H1 (cell line): ENCODE measurements around the gene TFDP1. TPM values are rescaled to one million over a fixed set of nuclear protein-coding genes. Genes with fewer than 3 reads are reported as not detected.

Source experiments
- CTCF ChIA-PET: fragments of 300-600 bp; sonication (Branson Sonifier 250); formaldehyde crosslinking; loops from one replicate; lab custom pipeline; 2021; ENCODE audit not compliant: partially characterized antibody; lab: Charles Lee
- POLR2A ChIA-PET: fragments of 300-600 bp; sonication (Branson Sonifier 250); formaldehyde crosslinking; loops from one replicate; lab custom pipeline; 2021; ENCODE audit warnings: inconsistent platforms; ENCODE audit not compliant: partially characterized antibody; lab: Charles Lee
- DNase-seq, 2 experiments: peaks; one replicate each; pipeline versions ENCODE4 v3.0.0 to v3.0.0-alpha.2; 2010 to 2022; ENCODE audit warnings: low spot score in 2 of 2, low read depth in 1 of 2, mixed read lengths in 1 of 2
- FAIRE-seq: peaks from 2 replicates; lab custom pipeline; 2011; peaks lifted over from hg19 to GRCh38; lab: Jason Lieb, UNC
- H2AFZ ChIP-seq: 2 replicates; pipeline ENCODE4 v1.8.1; 2012; ENCODE audit warnings: low read length, inconsistent platforms
- H2AK5ac ChIP-seq: 2 replicates; pipeline ENCODE4 v1.6.1; 2013; ENCODE audit warnings: low read depth, low read length
- H2BK120ac ChIP-seq: replicated peaks from 2 replicates; pipeline ENCODE3; 2013; ENCODE audit warnings: low read depth, low read length, inconsistent platforms
- H2BK12ac ChIP-seq: 2 replicates; pipeline ENCODE4 v1.6.1; 2013; ENCODE audit warnings: low read depth, low read length
- H2BK15ac ChIP-seq: 2 replicates; pipeline ENCODE4 v1.6.1; 2013; ENCODE audit warnings: low read length
- H2BK20ac ChIP-seq: 2 replicates; pipeline ENCODE4 v1.6.1; 2013; ENCODE audit warnings: low read length
- H2BK5ac ChIP-seq: 2 replicates; pipeline ENCODE4 v1.6.1; 2013; ENCODE audit warnings: low read depth, low read length
- H3K14ac ChIP-seq: 2 replicates; pipeline ENCODE4 v1.6.1; 2013; ENCODE audit warnings: inconsistent platforms; ENCODE audit not compliant: insufficient read length
- H3K18ac ChIP-seq: 2 replicates; pipeline ENCODE4 v1.6.1; 2013; ENCODE audit warnings: low read length; ENCODE audit errors: extremely low read depth
- H3K23ac ChIP-seq: 2 replicates; pipeline ENCODE4 v1.6.1; 2013; ENCODE audit warnings: inconsistent platforms; ENCODE audit not compliant: insufficient read length
- H3K23me2 ChIP-seq: 2 replicates; pipeline ENCODE4 v1.6.1; 2013; ENCODE audit warnings: low read depth, low read length
- H3K27ac ChIP-seq: 2 replicates; pipeline ENCODE4 v1.6.1; 2011; ENCODE audit warnings: low read depth, low read length, inconsistent platforms
- H3K27me3 ChIP-seq, 4 experiments: replicated peaks in 1 of 4; 1 replicate in 1 of 4; 2 replicates in 3 of 4; pipeline versions ENCODE4 v1.6.1 to v1.8.1; 2011 to 2013; ENCODE audit warnings: low read length in 3 of 4, mild to moderate bottlenecking in 3 of 4, inconsistent platforms in 2 of 4, mixed read lengths in 2 of 4, moderate library complexity in 1 of 4; ENCODE audit not compliant: control insufficient read depth in 3 of 4, insufficient read depth in 3 of 4; ENCODE audit errors: extremely low read depth in 1 of 4
- H3K36me3 ChIP-seq, 4 experiments: 2 replicates each; pipeline versions ENCODE4 v1.6.1 to v1.8.1; 2011 to 2013; ENCODE audit warnings: mild to moderate bottlenecking in 4 of 4, low read length in 3 of 4, moderate library complexity in 2 of 4, control low read depth in 1 of 4, inconsistent platforms in 1 of 4; ENCODE audit not compliant: insufficient read depth in 4 of 4, control insufficient read depth in 2 of 4
- H3K4ac ChIP-seq: replicated peaks from 2 replicates; pipeline ENCODE3; 2013; ENCODE audit warnings: low read length, low read depth, mixed read lengths, inconsistent platforms; ENCODE audit not compliant: insufficient read length
- H3K4me1 ChIP-seq, 4 experiments: replicated peaks in 1 of 4; 1 replicate in 1 of 4; 2 replicates in 3 of 4; pipeline versions ENCODE4 v1.6.1 to v1.8.1; 2011 to 2013; ENCODE audit warnings: low read length in 3 of 4, inconsistent platforms in 2 of 4, mixed read lengths in 1 of 4; ENCODE audit not compliant: insufficient read depth in 4 of 4, control insufficient read depth in 3 of 4
- H3K4me2 ChIP-seq, 2 experiments: 2 replicates each; pipeline versions ENCODE4 v1.6.1 to v1.8.1; 2011 to 2013; ENCODE audit warnings: low read depth in 2 of 2, low read length in 2 of 2, control low read depth in 1 of 2, inconsistent platforms in 1 of 2, mild to moderate bottlenecking in 1 of 2; ENCODE audit not compliant: insufficient read depth in 1 of 2
- H3K4me3 ChIP-seq, 4 experiments: fragments of 200-600, 300-600 bp in 1 of 4; sonication (generic), shearing (Covaris generic), sonication (Bioruptor Twin) in 1 of 4; 2 replicates each; pipeline versions ENCODE4 v1.5.1 to v1.8.1; 2011 to 2016; ENCODE audit warnings: low read length in 4 of 4, low read depth in 3 of 4, control low read depth in 2 of 4, inconsistent platforms in 2 of 4, mild to moderate bottlenecking in 2 of 4, mixed read lengths in 1 of 4, moderate library complexity in 1 of 4; ENCODE audit not compliant: insufficient read depth in 2 of 4; ENCODE audit errors: extremely low read depth in 1 of 4
- H3K56ac ChIP-seq: replicated peaks from 2 replicates; pipeline ENCODE3; 2013; ENCODE audit warnings: low read depth, mild to moderate bottlenecking, mixed read lengths, low read length, inconsistent platforms; ENCODE audit not compliant: insufficient read length
- H3K79me1 ChIP-seq: 2 replicates; pipeline ENCODE4 v1.6.1; 2013; ENCODE audit warnings: low read depth, low read length, control low read depth
- H3K79me2 ChIP-seq, 2 experiments: 2 replicates each; pipeline versions ENCODE4 v1.6.1 to v1.8.1; 2012 to 2013; ENCODE audit warnings: low read length in 2 of 2, mild to moderate bottlenecking in 2 of 2, inconsistent platforms in 1 of 2; ENCODE audit not compliant: insufficient read depth in 2 of 2, control insufficient read depth in 1 of 2
- H3K9ac ChIP-seq, 4 experiments: replicated peaks in 1 of 4; 1 replicate in 1 of 4; 2 replicates in 3 of 4; pipeline versions ENCODE4 v1.6.1 to v1.8.1; 2011 to 2013; ENCODE audit warnings: low read depth in 3 of 4, low read length in 3 of 4, control low read depth in 2 of 4, mild to moderate bottlenecking in 2 of 4, moderate library complexity in 2 of 4, inconsistent platforms in 1 of 4; ENCODE audit errors: extremely low read depth in 1 of 4
- H3K9me3 ChIP-seq, 2 experiments: 2 replicates each; pipeline versions ENCODE4 v1.6.1 to v1.8.1; 2012 to 2013; ENCODE audit warnings: mild to moderate bottlenecking in 2 of 2, moderate library complexity in 2 of 2, control low read depth in 1 of 2, inconsistent platforms in 1 of 2, low read depth in 1 of 2, low read length in 1 of 2, mixed read lengths in 1 of 2; ENCODE audit not compliant: insufficient read depth in 2 of 2
- H4K20me1 ChIP-seq, 2 experiments: replicated peaks in 1 of 2; 2 replicates each; pipeline versions ENCODE3 to v1.8.1; 2011 to 2013; ENCODE audit warnings: inconsistent platforms in 2 of 2, low read length in 2 of 2, mild to moderate bottlenecking in 1 of 2; ENCODE audit not compliant: insufficient read depth in 2 of 2, control insufficient read depth in 1 of 2
- H4K5ac ChIP-seq: 2 replicates; pipeline ENCODE4 v1.6.1; 2013; ENCODE audit warnings: low read length, low read depth, mixed read lengths, inconsistent platforms; ENCODE audit not compliant: insufficient read length
- H4K8ac ChIP-seq: 2 replicates; pipeline ENCODE4 v1.8.0; 2013; ENCODE audit warnings: mild to moderate bottlenecking, moderate library complexity, low read length, inconsistent platforms; ENCODE audit not compliant: insufficient read depth; ENCODE audit errors: extremely low read depth
- H4K91ac ChIP-seq: replicated peaks from 2 replicates; pipeline ENCODE3; 2013; ENCODE audit warnings: low read length, mixed read lengths, inconsistent platforms; ENCODE audit not compliant: insufficient read length
- E2F6 ChIP-seq: IDR thresholded peaks from 2 replicates; pipeline ENCODE4 v1.6.1; 2012; ENCODE audit warnings: inconsistent platforms
- EP300 ChIP-seq, 2 experiments: IDR thresholded peaks; 1 replicate in 1 of 2; 2 replicates in 1 of 2; pipeline ENCODE4 v1.6.1; 2011 to 2012; ENCODE audit warnings: low read depth in 2 of 2, low read length in 2 of 2, mild to moderate bottlenecking in 2 of 2, borderline replicate concordance in 1 of 2, inconsistent platforms in 1 of 2, moderate library complexity in 1 of 2
- GABPA ChIP-seq: IDR thresholded peaks from 2 replicates; pipeline ENCODE4 v1.6.1; 2011; ENCODE audit warnings: mild to moderate bottlenecking, low read length, moderate library complexity, borderline replicate concordance; ENCODE audit not compliant: insufficient read depth
- GTF2F1 ChIP-seq: IDR thresholded peaks from 2 replicates; pipeline ENCODE4 v1.6.1; 2012; ENCODE audit warnings: low read depth, low read length, improper control_type of control experiment, borderline replicate concordance
- HDAC2 ChIP-seq, 2 experiments: fragments of 300-600 bp in 1 of 2; sonication (generic) in 1 of 2; IDR thresholded peaks; 2 replicates each; pipeline ENCODE4 v1.6.1; 2011 to 2012; ENCODE audit warnings: low read depth in 2 of 2, low read length in 2 of 2, mild to moderate bottlenecking in 2 of 2, moderate library complexity in 2 of 2, borderline replicate concordance in 1 of 2, inconsistent platforms in 1 of 2
- JUND ChIP-seq: IDR thresholded peaks from 2 replicates; pipeline ENCODE4 v1.6.1; 2011; ENCODE audit warnings: mild to moderate bottlenecking, improper control_type of control experiment, low read length
- SIN3A ChIP-seq, 2 experiments: IDR thresholded peaks in 1 of 2; conservative IDR thresholded peaks in 1 of 2; 2 replicates each; pipeline ENCODE4 v1.6.1; 2011 to 2012; ENCODE audit warnings: low read length in 2 of 2, improper control_type of control experiment in 1 of 2, low read depth in 1 of 2, mild to moderate bottlenecking in 1 of 2
- SP2 ChIP-seq: IDR thresholded peaks from 2 replicates; pipeline ENCODE4 v1.6.1; 2012; ENCODE audit warnings: mild to moderate bottlenecking, low read length, inconsistent platforms
- SRF ChIP-seq: IDR thresholded peaks from 2 replicates; pipeline ENCODE4 v1.6.1; 2011; ENCODE audit warnings: mild to moderate bottlenecking, low read depth, low read length, moderate library complexity
- WGBS, 2 experiments: shearing (Covaris generic) in 1 of 2; methylation state at CpG; one replicate each; pipeline versions ENCODE4 v1.1.6 to v1.1.7; 2013 to 2015; ENCODE audit warnings: low lambda C conversion rate in 2 of 2, mixed read lengths in 2 of 2, inconsistent platforms in 1 of 2, low coverage in 1 of 2, missing lambda C conversion rate in 1 of 2; ENCODE audit not compliant: insufficient replicate concordance in 2 of 2, insufficient coverage in 1 of 2, insufficient read length in 1 of 2; ENCODE audit errors: extremely low coverage in 1 of 2, missing lambda C conversion rate in 1 of 2; 5-methylcytosine and 5-hydroxymethylcytosine counted together
- polyA plus RNA-seq, 7 experiments: library from polyadenylated mRNA; depleted of rRNA in 3 of 7; stranded (reverse) in 5 of 7; unstranded in 2 of 7; fragments of >200 nt in 5 of 7; fragments of 200-250 nt in 2 of 7; gene quantifications; 1 replicate in 5 of 7; 2 replicates in 1 of 7; 4 replicates in 1 of 7; pipeline versions ENCODE4 v1.2.1 to v1.2.3, GENCODE V29; 2011 to 2013; ENCODE audit warnings: missing spikeins in 2 of 7, mixed read lengths in 2 of 7
- total RNA-seq: library from RNA; stranded (reverse); fragmentation: NEBNext Ultra II Directional; extraction: Animal tissue kit (Norgen Biotek cat#: 25700); gene quantifications from 2 replicates; pipeline ENCODE4 v1.2.1, GENCODE V29; 2021

Gene TFDP1
- total and polyA plus RNA-seq, 2 of the 8 experiments (the other 6 are each of a cell fraction or from before 2014, with no cell fraction given): 43.6 to 81.9 TPM

GRCh38 chr13:113591750-113592149, 7.2 kb downstream of the TFDP1 start:
- Histone ChIP-seq H3K4me3 (no peak overlapping the region), H3K4me2 (no peak overlapping the region), H4K20me1 (peaks cover 13 to 32% of the 10 kb centered on the region in 2 experiments), H3K79me1 (peaks cover 30% of the 10 kb centered on the region), H3K36me3 (peaks cover 4 to 20% (median 9%) of the 10 kb centered on the region in 4 experiments; a peak in 5 of 8 replicates), H3K27ac (no peak overlapping the region), H2BK20ac (no peak overlapping the region), H2BK5ac (no peak overlapping the region), H2BK120ac (no peak overlapping the region), H4K5ac (no peak overlapping the region), H3K4ac (no peak overlapping the region), H2BK15ac (no peak overlapping the region), H2AFZ (no peak overlapping the region), H4K8ac (no peak overlapping the region), H3K79me2 (peaks cover 27 to 82% of the 10 kb centered on the region in 2 experiments), H3K18ac (no peak overlapping the region), H2AK5ac (no peak overlapping the region), H3K23ac (no peak overlapping the region), H4K91ac (no peak overlapping the region), H3K23me2 (peaks cover 5% of the 10 kb centered on the region; the same call in 1 of the 2 replicates), H3K9ac (no peak overlapping the region), H3K9me3 (no peaks in the 10 kb centered on the region; a peak in 1 of 4 replicates), H3K56ac (no peak overlapping the region), H3K27me3 (no peaks in the 10 kb centered on the region), H3K4me1 (peaks cover 0 to 2% (median 0%) of the 10 kb centered on the region in 4 experiments; a peak in 1 of 7 replicates), H2BK12ac (no peak overlapping the region), H3K14ac (no peak overlapping the region)
- DNase-seq (peak in 1 of 2 experiments; percentile 33), FAIRE-seq (no peak)
- ChIA-PET CTCF (no interaction called here), POLR2A (interaction anchor here (1.7 kb wide), 1 partner anchor 12 kb away, joined by 6 read pairs; no protein-coding TSS in a partner anchor)
- TF ChIP-seq EP300 (IDR thresholded peaks at IDR 0.05; ENCODE audit: borderline replicate concordance in 1 of 2, low read depth in 2 of 2, low read length in 2 of 2) (no peak), SIN3A (conservative IDR thresholded peaks at IDR 0.05 in 1 of 2, IDR thresholded peaks at IDR 0.05 in 1 of 2; ENCODE audit: low read depth in 1 of 2, low read length in 2 of 2) (no peak), GTF2F1 (no peak), GABPA (no peak), SP2 (no peak), JUND (no peak), E2F6 (no peak), HDAC2 (IDR thresholded peaks at IDR 0.05; ENCODE audit: borderline replicate concordance in 1 of 2, low read depth in 2 of 2, low read length in 2 of 2) (no peak), SRF (no peak)
- WGBS, 2 experiments: 91% methylated on average over 11 of the region's 11 CpGs; no CpG with 5 or more reads in 1 of the 2 experiments
